Activated CD4-positive, alpha-beta T cell treated with anti-CD3 and anti-CD28 coated beads for 36 hours (primary cell): ENCODE results near the gene PIK3CB. TPM values are rescaled to one million over a fixed set of nuclear protein-coding genes. Genes with fewer than 3 reads are reported as not detected.
"Not testable (repeated sequence)": the region's sequence is repeated elsewhere in the genome, so short reads cannot be mapped to it uniquely, and the experiment has no call there.

ENCODE experiments used
- ATAC-seq: fragments of 200-7000 bp; cut with Tn5 transposase; one replicate; pipeline ENCODE4 v1.10.0; 2021; ENCODE audit warnings: mild to moderate bottlenecking, moderate library complexity
- CTCF ChIA-PET: fragments of 350-600 bp; sonication (Branson Sonifier 250); formaldehyde crosslinking; loops from one replicate; lab custom pipeline; 2021; ENCODE audit warnings: antibody characterized with exemption; lab: Charles Lee
- POLR2A ChIA-PET: fragments of 350-600 bp; sonication (Branson Sonifier 250); formaldehyde crosslinking; loops from one replicate; lab custom pipeline; 2021; ENCODE audit warnings: antibody characterized with exemption, inconsistent platforms; lab: Charles Lee
- DNase-seq: peaks from one replicate; pipeline ENCODE4 v3.0.0-alpha.2; 2020
- H3K27ac Mint-ChIP-seq: one replicate; pipeline ENCODE4 v1.8.0; 2021; ENCODE audit warnings: mixed read lengths
- H3K27me3 Mint-ChIP-seq: one replicate; pipeline ENCODE4 v1.8.0; 2021; ENCODE audit warnings: mixed read lengths
- H3K36me3 Mint-ChIP-seq: one replicate; pipeline ENCODE4 v1.8.0; 2021; ENCODE audit warnings: low read depth, mixed read lengths
- H3K4me1 Mint-ChIP-seq: one replicate; pipeline ENCODE4 v1.8.0; 2021; ENCODE audit warnings: mixed read lengths
- H3K4me3 Mint-ChIP-seq: one replicate; pipeline ENCODE4 v1.8.0; 2021; ENCODE audit warnings: mild to moderate bottlenecking, moderate library complexity, mixed read lengths
- H3K9me3 Mint-ChIP-seq: one replicate; pipeline ENCODE4 v1.8.0; 2021; ENCODE audit warnings: low read depth, mixed read lengths
- intact Hi-C, 2 experiments: fragments of 100-400 bp; cut with DNase I in 1 of 2; cut with micrococcal nuclease in 1 of 2; formaldehyde crosslinking; loops; one replicate each; pipeline versions ENCODE4 v1.14.2 to v1.15.1; 2022 to 2024; cut with DNase I, micrococcal nuclease
- total RNA-seq, 2 experiments: library from RNA; stranded (reverse); gene quantifications; one replicate each; pipeline ENCODE4 v1.2.3, GENCODE V29; 2021

The PIK3CB gene
- total RNA-seq, 2 experiments from 2014 or later: 16.2 to 19.1 TPM

GRCh38 chr3:138846262-138846791 lies 11.6 kb upstream of the PIK3CB start:
- no peak for ATAC-seq
- ChIA-PET POLR2A (no interaction called here), CTCF (interaction anchor here (0.7 to 0.9 kb wide), 2 partner anchors 69 to 99 kb away, joined by 3 to 4 read pairs; no protein-coding TSS in a partner anchor)
- DNase-seq: no peak
- Mint-ChIP-seq H3K9me3 (no peaks in the 10 kb centered on the region), H3K4me1 (no peaks in the 10 kb centered on the region), H3K27me3 (no peaks in the 10 kb centered on the region), H3K27ac (no peak overlapping the region), H3K4me3 (no peak overlapping the region), H3K36me3 (no peaks in the 10 kb centered on the region)
- intact Hi-C loops: no loop called here

DNA sequence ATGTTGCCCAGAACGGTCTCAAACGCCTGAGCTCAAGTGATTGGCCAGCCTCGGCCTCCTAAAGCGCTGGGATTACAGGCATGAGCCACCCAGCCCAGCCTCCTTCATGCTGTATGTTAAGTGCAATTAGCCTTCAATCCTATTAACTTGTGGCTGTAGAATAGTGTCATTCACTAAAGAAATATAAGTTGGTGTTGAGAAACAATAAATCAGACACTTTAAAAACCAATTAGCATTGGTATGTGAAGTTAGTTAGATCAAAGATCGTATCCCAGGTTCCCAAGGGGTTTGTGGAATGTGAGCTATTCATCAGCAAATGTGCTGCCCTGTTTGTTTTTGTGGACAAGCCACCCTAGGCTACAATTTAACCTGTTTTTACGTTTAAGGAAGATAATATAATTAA lies 11.0 kb upstream of the PIK3CB start:
- DNase-seq: no peak
- no peaks in the 10 kb centered on the region for H3K27me3 Mint-ChIP-seq
- no peaks in the 10 kb centered on the region for H3K4me1 Mint-ChIP-seq
- intact Hi-C loops: no loop called here
- POLR2A ChIA-PET: no interaction called here
- H3K36me3 Mint-ChIP-seq: no peaks in the 10 kb centered on the region
- CTCF ChIA-PET: interaction anchor here (0.7 to 0.9 kb wide), 3 partner anchors 70 to 99 kb away, joined by 3 to 4 read pairs (median 3); no protein-coding TSS in a partner anchor
- H3K4me3 Mint-ChIP-seq: no peak overlapping the region
- no peak for ATAC-seq
- H3K27ac Mint-ChIP-seq: no peak overlapping the region
- no peaks in the 10 kb centered on the region for H3K9me3 Mint-ChIP-seq

DNA sequence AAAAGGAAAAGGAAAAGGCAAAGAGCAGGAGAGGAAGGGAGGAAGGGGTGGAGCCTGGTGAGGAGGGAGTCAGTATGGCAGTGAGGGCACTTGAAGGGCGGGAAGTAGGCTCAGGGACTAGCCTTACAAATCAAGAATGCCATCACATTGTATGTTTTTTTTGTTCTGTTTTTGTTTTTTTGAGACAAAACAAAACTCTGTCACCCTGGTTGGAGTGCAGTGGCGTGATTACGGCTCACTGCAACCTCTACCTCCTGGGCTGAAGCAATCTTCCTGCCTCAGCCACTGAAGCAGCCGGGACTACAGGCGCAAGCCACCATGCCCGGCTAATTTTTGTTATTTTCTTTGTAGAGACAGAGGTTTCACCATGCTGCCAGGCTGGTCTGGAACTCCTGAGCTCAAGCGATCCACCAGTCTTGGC lies 10.5 kb upstream of the PIK3CB start:
- intact Hi-C loops: no loop called here
- ATAC-seq: no peak
- POLR2A ChIA-PET: no interaction called here

GRCh38 chr3:138842483-138843188 lies 7.9 kb upstream of the PIK3CB start:
- intact Hi-C loops: no loop called here
- H3K4me1 Mint-ChIP-seq: no peaks in the 10 kb centered on the region
- POLR2A ChIA-PET: no interaction called here
- H3K27ac Mint-ChIP-seq: no peak overlapping the region
- ATAC-seq (no peak), DNase-seq (no peak)
- CTCF ChIA-PET: interaction anchor here (0.6 to 1.4 kb wide), 3 partner anchors 81 to 140 kb away, joined by 3 read pairs; no protein-coding TSS in a partner anchor
- no peaks in the 10 kb centered on the region for H3K27me3 Mint-ChIP-seq
- H3K4me3 Mint-ChIP-seq: no peak overlapping the region
- H3K9me3 Mint-ChIP-seq: no peaks in the 10 kb centered on the region
- no peaks in the 10 kb centered on the region for H3K36me3 Mint-ChIP-seq

More for the DNA sequence above, 10.5 kb upstream of the PIK3CB start:
- Mint-ChIP-seq H3K9me3 (no peaks in the 10 kb centered on the region), H3K36me3 (no peaks in the 10 kb centered on the region), H3K4me3 (no peak overlapping the region), H3K27ac (no peak overlapping the region), H3K27me3 (no peaks in the 10 kb centered on the region), H3K4me1 (no peaks in the 10 kb centered on the region)
- CTCF ChIA-PET: interaction anchor here (0.7 kb wide), 1 partner anchor 83 kb away, joined by 3 read pairs; no protein-coding TSS in a partner anchor
- DNase-seq: no peak

DNA sequence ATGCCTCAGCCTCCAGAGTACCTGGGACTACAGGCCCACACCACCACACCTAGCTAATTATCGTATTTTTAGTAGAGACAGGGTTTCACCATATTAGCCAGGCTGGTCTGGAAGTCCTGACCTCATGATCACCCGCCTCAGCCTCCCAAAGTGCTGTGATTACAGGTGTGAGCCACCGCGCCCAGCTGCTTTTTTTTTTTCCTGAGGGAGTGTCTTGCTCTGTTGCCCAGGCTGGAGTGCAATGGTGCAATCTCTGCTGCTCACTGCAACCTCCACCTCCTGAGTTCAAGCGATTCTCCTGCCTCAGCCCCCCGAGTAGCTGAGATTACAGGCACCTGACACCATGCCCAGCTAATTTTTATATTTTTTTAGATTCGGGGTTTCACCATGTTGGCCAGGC lies 3.7 kb upstream of the PIK3CB start:
- peaks cover 14% of the 10 kb centered on the region for H3K4me1 Mint-ChIP-seq
- ATAC-seq, POLR2A ChIA-PET, H3K4me3 Mint-ChIP-seq, DNase-seq, H3K27ac Mint-ChIP-seq, H3K36me3 Mint-ChIP-seq, H3K9me3 Mint-ChIP-seq, H3K27me3 Mint-ChIP-seq: not testable (repeated sequence)
- CTCF ChIA-PET: interaction anchor here (0.6 kb wide), 1 partner anchor 19 kb away, joined by 3 read pairs; no protein-coding TSS in a partner anchor
- intact Hi-C loops: loop anchor here in 1 of 2 experiments (10.0 kb wide), 1 partner anchor 546 kb away; the partner anchor contains the start of gene COPB2

- peak overlapping the region; percentile 63 for H3K27ac Mint-ChIP-seq
- peak overlapping the region; percentile 94 for H3K4me3 Mint-ChIP-seq
- not testable (repeated sequence) for H3K9me3 Mint-ChIP-seq, H3K27me3 Mint-ChIP-seq, ATAC-seq, DNase-seq
- intact Hi-C loops: loop anchor here (1.0 to 10.0 kb wide), 4 partner anchors 55 to 549 kb away; partner anchors contain the start of genes COPB2 (in 1 of the 2), FAIM (in 1 of the 2) and NME9 (in 1 of the 2)
- H3K4me1 Mint-ChIP-seq: peaks cover 28% of the 10 kb centered on the region
- CTCF ChIA-PET: interaction anchor here (0.6 to 0.9 kb wide), 2 partner anchors 80 to 162 kb away, joined by 3 to 4 read pairs; no protein-coding TSS in a partner anchor
- POLR2A ChIA-PET: interaction anchor here (0.6 kb wide), 1 partner anchor 76 kb away, joined by 3 read pairs; no protein-coding TSS in a partner anchor
- H3K36me3 Mint-ChIP-seq: peaks cover 15% of the 10 kb centered on the region
Observed at GRCh38 chr3:138835846-138836245, 1.1 kb upstream of the PIK3CB start.

GRCh38 chr3:138835397-138835757 lies 649 bp upstream of the PIK3CB start:
- intact Hi-C loops: loop anchor here (1.0 to 10.0 kb wide), 4 partner anchors 55 to 549 kb away; partner anchors contain the start of genes COPB2 (in 1 of the 2), FAIM (in 1 of the 2) and NME9 (in 1 of the 2)
- H3K27me3 Mint-ChIP-seq: no peaks in the 10 kb centered on the region
- CTCF ChIA-PET: interaction anchor here (0.9 kb wide), 1 partner anchor 80 kb away, joined by 3 read pairs; no protein-coding TSS in a partner anchor
- ATAC-seq (no peak), DNase-seq (no peak)
- peak overlapping the region; percentile 94 for H3K4me3 Mint-ChIP-seq
- H3K9me3 Mint-ChIP-seq: no peaks in the 10 kb centered on the region
- POLR2A ChIA-PET: interaction anchor here (0.6 to 0.7 kb wide), 3 partner anchors 31 to 540 kb away, joined by 3 read pairs; no protein-coding TSS in a partner anchor
- peaks cover 16% of the 10 kb centered on the region for H3K36me3 Mint-ChIP-seq
- peaks cover 29% of the 10 kb centered on the region for H3K4me1 Mint-ChIP-seq
- peak overlapping the region; percentile 100 for H3K27ac Mint-ChIP-seq

- CTCF ChIA-PET: interaction anchor here (0.9 kb wide), 1 partner anchor 81 kb away, joined by 3 read pairs; no protein-coding TSS in a partner anchor
- intact Hi-C loops: loop anchor here (1.0 to 10.0 kb wide), 12 partner anchors 53 to 1972 kb away; partner anchors contain the start of genes CEP70 (in 2 of the 2), ARMC8 (in 1 of the 2), COPB2 (in 1 of the 2) and FAIM (in 1 of the 2)
- H3K4me1 Mint-ChIP-seq: peaks cover 32% of the 10 kb centered on the region
- peak; percentile 73 for DNase-seq
- H3K9me3 Mint-ChIP-seq: no peaks in the 10 kb centered on the region
- H3K36me3 Mint-ChIP-seq: peaks cover 23% of the 10 kb centered on the region
- H3K27ac Mint-ChIP-seq: peak overlapping the region; percentile 94
- ATAC-seq: peak; percentile 17
- H3K4me3 Mint-ChIP-seq: peak overlapping the region; percentile 94
- no peaks in the 10 kb centered on the region for H3K27me3 Mint-ChIP-seq
- POLR2A ChIA-PET: no interaction called here
Observed at GRCh38 chr3:138833899-138834595, 681 bp downstream of the PIK3CB start.

GRCh38 chr3:138832473-138833057 lies 2.2 kb downstream of the PIK3CB start:
- H3K4me3 Mint-ChIP-seq, H3K9me3 Mint-ChIP-seq, H3K27me3 Mint-ChIP-seq, DNase-seq, CTCF ChIA-PET, H3K27ac Mint-ChIP-seq, ATAC-seq: not testable (repeated sequence)
- H3K4me1 Mint-ChIP-seq: peaks cover 32% of the 10 kb centered on the region
- POLR2A ChIA-PET: interaction anchor here (0.7 kb wide), 1 partner anchor 11 kb away, joined by 3 read pairs; no protein-coding TSS in a partner anchor
- H3K36me3 Mint-ChIP-seq: peaks cover 23% of the 10 kb centered on the region
- intact Hi-C loops: loop anchor here (1.0 to 10.0 kb wide), 7 partner anchors 58 to 1970 kb away; partner anchors contain the start of genes CEP70 (in 1 of the 2), COPB2 (in 1 of the 2) and NCK1 (in 1 of the 2)

- ATAC-seq: no peak
- H3K27me3 Mint-ChIP-seq: no peaks in the 10 kb centered on the region
- intact Hi-C loops: loop anchor here (5.0 to 10.0 kb wide), 5 partner anchors 143 to 1968 kb away; partner anchors contain the start of genes CEP70 (in 1 of the 2), COPB2 (in 1 of the 2) and NCK1 (in 1 of the 2)
Observed at GRCh38 chr3:138829886-138830510, 4.7 kb downstream of the PIK3CB start.

More at GRCh38 chr3:138829886-138830510, 4.7 kb downstream of the PIK3CB start:
- Mint-ChIP-seq H3K9me3 (no peaks in the 10 kb centered on the region), H3K4me3 (no peak overlapping the region), H3K36me3 (peaks cover 33% of the 10 kb centered on the region), H3K27ac (no peak overlapping the region), H3K4me1 (peaks cover 22% of the 10 kb centered on the region)
- no peak for DNase-seq
- ChIA-PET CTCF (no interaction called here), POLR2A (no interaction called here)
